Measurements from ENCODE around the gene KIF19.

KIF19 gene

GRCh38 chr17:74367206-74367605 lies 41.2 kb downstream of the KIF19 start, which contains the start of gene GPR142:
Gene GPR142, plus strand, starts transcription at chr17:74367506. Its CDS starts 2,035 bp downstream, at chr17:74369541.
- DNase-seq: no peak

DNA sequence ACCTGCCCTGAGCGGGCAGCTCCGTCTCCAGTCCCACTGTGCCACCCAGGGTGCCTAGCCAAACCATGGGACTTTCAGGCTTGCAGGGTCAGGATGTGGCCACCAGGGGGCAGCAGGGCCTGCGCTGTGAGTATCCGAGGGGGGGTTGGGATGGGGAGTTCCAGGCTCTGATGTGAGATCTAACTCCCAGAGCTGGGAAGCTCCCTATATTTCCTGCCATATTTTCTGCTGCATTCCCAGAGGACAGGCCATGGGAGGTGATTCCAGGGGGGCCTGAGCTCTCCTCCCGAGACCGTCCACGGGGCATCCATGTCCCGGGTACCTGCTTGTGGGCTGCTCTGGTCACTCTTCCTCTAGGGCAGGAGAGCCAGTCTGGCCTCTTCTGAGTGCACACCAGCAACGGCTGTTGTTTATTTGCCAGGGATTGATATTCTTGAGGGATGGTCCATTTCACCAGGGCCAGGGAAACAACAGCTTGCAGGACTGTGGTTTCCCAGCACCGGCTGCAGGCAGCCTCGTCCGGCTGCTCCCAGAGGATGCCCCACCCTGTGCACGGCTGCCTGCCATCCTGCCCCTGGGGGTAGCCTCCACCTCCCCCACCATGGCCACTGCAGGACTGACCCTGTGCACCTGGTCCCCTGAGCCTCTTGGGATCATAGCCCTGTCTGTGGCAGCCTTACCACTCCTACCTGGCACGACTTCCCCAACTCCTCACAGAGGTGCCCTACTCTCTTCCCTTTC lies 42.5 kb downstream of the KIF19 start:
- peak; percentile 87 for DNase-seq

DNA sequence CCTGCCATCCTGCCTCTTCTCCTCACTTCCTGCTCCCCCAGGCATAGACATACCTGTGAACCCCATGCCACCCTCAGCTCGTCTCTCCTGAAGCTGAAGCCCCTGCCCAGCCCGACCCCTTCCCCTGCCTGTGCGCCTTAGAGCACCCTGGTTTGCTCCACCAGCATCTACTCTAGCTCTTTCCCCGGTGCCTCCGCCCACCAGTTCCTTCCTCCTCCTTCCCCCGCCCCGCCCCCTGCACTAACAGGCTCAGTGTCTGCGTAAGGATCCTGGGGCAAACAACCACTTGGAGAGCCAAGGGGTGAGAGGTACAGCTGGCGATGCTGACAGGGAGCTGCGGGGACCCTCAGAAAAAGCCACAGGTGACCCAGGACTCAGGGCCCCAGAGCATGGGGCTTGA lies 43.2 kb downstream of the KIF19 start:
- DNase-seq: peak; percentile 90

DNA sequence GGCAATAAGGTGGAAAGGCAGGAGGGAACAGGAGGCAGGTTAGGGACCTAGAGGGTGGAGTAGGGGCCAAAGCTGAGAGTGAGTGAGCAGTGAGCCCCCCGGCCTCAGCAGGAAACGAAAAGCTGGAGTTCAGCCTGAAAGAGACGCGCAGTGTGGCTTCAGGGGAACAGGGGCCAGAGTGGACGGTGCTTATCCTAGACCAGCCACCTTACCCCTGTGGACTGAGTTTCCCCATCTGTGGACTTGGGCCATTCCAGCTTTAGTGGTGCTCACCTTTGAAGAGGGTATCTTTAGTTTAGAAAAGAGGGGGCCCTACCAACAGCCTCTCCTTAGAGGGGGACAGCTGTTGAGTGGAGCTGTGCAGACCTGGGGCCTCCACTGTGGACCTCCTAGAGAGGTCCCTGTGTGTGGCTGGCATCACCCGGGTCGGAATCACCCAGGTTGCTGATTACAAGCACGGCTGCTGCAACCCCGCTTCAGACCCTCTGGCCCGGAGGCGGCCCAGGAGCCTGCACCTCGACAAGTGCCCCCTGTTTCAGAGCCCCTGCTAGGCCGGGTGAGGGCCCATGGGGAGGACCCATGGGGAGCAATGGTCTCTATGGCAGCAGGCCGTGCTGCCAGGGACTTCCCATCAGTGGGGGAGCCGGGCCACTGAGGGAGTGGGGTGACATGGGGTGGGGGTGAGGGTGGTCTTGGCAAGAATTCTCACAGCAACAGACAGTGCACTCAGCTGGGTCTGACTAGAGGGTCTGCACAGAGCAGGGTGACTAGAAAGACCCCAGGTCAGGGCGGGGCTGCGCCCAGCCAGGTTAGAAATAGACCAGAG lies 43.9 kb downstream of the KIF19 start:
- no peak for DNase-seq

GRCh38 chr17:74371653-74372147 lies 45.7 kb downstream of the KIF19 start:
- DNase-seq: no peak

DNA sequence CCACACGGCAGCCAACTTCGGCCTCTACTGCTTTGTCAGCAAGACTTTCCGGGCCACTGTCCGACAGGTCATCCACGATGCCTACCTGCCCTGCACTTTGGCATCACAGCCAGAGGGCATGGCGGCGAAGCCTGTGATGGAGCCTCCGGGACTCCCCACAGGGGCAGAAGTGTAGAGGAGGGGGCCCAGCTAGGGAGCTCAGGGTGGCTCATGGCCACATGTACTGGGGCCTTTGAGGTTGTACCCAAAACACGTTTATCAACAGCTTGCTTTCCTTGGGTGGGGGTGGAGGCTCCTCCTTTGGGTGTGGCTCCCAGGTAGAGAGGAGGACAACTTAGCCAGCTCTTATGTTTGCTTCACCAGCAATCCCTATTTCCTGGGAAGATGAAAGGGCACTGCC lies 46.4 kb downstream of the KIF19 start:
- DNase-seq: no peak

- peak; percentile 87 for DNase-seq
Measured at GRCh38 chr17:74373838-74374606, 48.0 kb downstream of the KIF19 start.

DNA sequence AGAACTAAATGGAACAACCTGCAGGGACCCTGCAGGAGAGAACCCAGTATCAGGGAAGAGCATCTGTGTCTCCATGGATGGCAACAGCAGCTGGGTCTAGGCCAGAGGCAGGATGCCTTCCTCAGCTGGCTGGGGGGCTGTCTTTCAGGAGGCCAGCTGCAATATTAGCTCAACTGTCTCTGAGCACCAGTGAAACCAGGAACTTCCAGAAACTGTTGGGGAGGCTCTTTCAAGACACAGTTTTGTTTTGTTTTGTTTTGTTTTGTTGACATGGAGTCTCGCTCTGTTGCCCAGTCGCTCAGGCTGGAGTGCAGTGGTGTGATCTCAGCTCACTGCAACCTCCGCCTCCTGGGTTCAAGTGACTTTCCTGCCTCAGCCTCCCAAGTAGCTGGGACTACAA lies 48.8 kb downstream of the KIF19 start:
- no peak for DNase-seq

DNA sequence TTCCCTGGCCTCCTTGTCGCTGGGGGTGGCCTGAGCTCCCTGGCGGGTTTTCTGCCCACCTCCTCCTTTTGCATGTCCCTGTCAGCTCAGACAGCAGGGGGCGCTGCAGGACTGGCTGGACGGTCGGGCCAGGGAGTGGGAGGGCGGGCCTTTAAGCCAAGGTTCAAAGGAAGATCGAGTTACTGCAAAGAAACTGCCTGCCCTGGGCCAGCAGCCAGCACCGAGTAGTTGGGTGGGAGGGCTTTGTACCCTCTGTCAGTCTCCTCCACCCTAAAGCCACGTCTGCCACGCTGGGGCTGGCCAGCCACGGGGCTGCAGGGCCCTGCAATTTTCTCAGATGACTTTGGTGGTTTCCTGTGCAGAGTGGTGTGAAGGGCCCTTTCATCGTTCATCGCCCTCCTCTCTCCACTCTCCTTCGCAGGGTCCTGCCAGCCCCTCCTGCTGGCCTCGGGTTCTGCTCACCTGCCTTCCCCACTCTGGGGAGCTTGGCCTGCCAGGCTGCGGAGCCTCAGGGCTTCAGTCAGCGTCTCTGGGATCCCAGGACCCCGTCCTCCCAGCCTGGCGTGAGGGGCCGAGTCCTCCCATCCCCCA lies 53.6 kb downstream of the KIF19 start:
- peak; percentile 93 for DNase-seq

- DNase-seq: no peak
Measured at GRCh38 chr17:74380086-74380958, 54.3 kb downstream of the KIF19 start.

- DNase-seq: no peak
Measured at GRCh38 chr17:74380959-74381808, 55.2 kb downstream of the KIF19 start.

DNA sequence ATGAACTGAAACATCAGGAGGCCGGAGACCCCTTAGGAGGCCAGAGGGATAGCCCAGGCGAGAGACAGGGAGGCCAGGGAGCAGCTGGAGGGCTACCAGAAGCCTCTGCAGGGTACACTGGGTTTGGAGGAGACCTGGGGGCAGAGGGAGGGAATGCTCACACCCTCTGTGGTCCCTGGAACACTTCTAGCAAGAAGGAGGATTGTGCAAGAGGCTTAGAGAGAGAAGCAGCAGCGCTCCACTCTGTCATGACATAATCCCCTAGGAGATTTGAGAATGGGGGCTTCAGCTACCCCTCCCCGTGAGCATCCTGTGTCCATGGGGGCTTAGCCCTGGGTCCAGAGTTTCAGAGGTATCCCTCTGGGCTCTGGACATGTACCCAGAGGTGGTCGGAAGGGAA lies 57.1 kb downstream of the KIF19 start:
- DNase-seq: no peak

DNA sequence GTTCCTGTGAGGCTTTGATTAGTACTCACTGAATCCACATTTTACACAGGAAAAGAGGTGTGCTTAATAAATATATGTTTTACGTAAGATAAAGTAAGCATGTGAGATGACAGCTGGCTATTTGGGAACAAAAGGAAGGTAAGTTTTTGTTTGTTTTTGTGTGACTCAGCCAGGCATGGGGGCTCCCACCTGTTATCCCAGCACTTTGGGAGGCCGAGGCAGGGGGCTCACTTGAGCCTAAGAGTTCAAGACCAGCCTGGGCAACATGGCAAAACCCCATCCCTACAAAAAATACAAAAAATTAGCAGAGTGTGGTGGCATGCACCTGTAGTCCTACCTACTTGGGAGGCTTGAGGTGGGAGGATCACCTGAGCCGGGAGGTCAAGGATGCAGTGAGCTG lies 59.2 kb downstream of the KIF19 start:
- no peak for DNase-seq

DNA sequence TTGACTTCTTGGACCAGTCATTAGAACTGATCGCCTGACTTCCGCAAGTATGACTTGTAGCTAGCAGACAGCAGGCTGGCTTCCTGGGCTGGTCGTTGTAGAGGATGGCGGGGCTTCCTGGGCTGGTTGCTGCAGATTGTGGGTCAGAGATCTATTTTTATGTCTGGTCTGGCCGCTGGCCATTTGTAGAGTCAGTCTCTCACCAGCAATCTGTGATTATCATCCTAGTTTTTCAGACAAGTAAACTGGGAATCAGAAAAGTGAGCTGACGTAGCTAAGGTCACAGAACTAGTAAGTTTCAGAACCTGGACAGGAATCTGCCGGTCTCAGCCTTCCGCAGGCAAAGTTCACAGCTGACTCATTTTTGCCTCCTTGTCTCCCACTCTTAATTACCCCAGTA lies 60.4 kb downstream of the KIF19 start:
- no peak for DNase-seq

- no peak for DNase-seq
Measured at GRCh38 chr17:74387365-74388218, 61.6 kb downstream of the KIF19 start.

DNA sequence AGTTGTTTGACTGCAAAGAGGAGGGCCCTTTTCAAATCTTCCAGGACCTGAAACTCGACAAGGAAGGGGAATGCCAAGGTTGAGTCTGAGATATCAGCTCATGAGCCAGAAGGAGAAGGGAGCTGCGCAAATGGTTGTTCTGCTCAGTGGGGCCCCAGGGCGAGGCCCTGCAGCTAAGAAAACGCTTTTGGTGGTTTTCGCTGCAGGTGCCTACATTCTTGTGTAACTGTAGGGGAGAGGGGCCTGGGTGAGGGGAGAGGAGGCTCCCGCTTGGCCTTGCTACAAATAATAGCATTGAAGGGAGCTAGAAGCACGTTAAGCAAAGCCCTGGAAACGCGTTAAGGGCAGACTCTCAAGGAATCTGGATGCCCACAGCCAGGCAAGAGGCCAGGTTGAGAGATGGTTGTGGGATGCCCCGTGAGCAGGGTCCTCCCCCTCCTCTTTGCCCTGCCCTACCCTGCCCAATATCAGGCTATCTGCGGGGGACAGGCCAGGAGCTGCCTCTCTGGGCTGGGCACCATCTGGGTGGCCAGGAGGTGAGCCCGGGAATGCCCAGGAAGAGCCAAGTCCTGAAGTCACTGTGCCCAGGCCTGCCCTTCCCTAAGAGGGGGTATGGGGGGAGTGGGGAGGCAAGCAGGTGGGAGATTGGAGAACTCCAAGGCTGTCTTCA lies 63.2 kb downstream of the KIF19 start:
- DNase-seq: no peak

DNA sequence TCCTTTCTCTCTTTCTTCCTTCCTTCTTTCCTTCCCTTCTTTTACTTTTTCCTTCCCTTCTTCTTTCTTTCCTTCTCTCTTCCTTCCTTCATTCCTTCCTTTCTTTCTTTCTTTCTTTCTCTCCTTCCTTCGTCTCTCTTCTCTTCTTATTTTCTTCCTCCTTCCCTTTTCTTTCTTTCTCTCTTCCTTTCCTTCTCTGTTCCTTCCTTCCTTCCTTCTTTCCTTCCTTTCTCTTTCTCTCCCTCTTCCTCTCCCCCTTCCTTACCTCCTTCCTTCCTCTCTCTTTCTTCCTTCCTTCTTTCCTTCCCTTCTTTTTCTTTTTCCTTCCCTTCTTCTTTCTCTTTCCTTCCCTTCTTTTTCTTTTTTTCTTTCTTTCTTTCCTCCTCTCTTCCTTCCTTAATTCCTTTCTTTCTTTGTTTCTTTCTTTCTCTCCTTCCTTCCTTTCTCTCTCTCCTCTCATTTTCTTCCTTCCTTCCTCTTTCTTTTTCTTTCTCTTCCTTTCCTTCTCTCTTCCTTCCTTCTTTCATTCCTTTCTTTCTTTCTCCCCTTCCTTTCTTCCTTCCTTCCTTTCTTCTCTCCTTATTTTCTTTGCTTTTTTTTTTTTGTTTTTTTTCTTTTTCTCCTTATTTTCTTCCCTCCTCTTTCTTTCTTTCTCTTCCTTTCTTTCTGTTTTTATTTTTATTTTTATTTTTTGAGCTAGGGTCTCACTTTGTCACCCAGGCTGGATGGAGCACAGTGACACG lies 64.1 kb downstream of the KIF19 start:
- no peak for DNase-seq
